H1 (cell line): ENCODE measurements around the gene TELO2. TPM values are rescaled to one million over a fixed set of nuclear protein-coding genes. Genes with fewer than 3 reads are reported as not detected.

ENCODE experiments used
- CTCF ChIA-PET: fragments of 300-600 bp; sonication (Branson Sonifier 250); formaldehyde crosslinking; loops from one replicate; lab custom pipeline; 2021; ENCODE audit not compliant: partially characterized antibody; lab: Charles Lee
- POLR2A ChIA-PET: fragments of 300-600 bp; sonication (Branson Sonifier 250); formaldehyde crosslinking; loops from one replicate; lab custom pipeline; 2021; ENCODE audit warnings: inconsistent platforms; ENCODE audit not compliant: partially characterized antibody; lab: Charles Lee
- DNase-seq, 2 experiments: peaks; one replicate each; pipeline versions ENCODE4 v3.0.0 to v3.0.0-alpha.2; 2010 to 2022; ENCODE audit warnings: low spot score in 2 of 2, low read depth in 1 of 2, mixed read lengths in 1 of 2
- FAIRE-seq: peaks from 2 replicates; lab custom pipeline; 2011; peaks lifted over from hg19 to GRCh38; lab: Jason Lieb, UNC
- H2AFZ ChIP-seq: 2 replicates; pipeline ENCODE4 v1.8.1; 2012; ENCODE audit warnings: low read length, inconsistent platforms
- H2AK5ac ChIP-seq: 2 replicates; pipeline ENCODE4 v1.6.1; 2013; ENCODE audit warnings: low read depth, low read length
- H2BK120ac ChIP-seq: replicated peaks from 2 replicates; pipeline ENCODE3; 2013; ENCODE audit warnings: low read depth, low read length, inconsistent platforms
- H2BK12ac ChIP-seq: 2 replicates; pipeline ENCODE4 v1.6.1; 2013; ENCODE audit warnings: low read depth, low read length
- H2BK15ac ChIP-seq: 2 replicates; pipeline ENCODE4 v1.6.1; 2013; ENCODE audit warnings: low read length
- H2BK20ac ChIP-seq: 2 replicates; pipeline ENCODE4 v1.6.1; 2013; ENCODE audit warnings: low read length
- H2BK5ac ChIP-seq: 2 replicates; pipeline ENCODE4 v1.6.1; 2013; ENCODE audit warnings: low read depth, low read length
- H3K14ac ChIP-seq: 2 replicates; pipeline ENCODE4 v1.6.1; 2013; ENCODE audit warnings: inconsistent platforms; ENCODE audit not compliant: insufficient read length
- H3K18ac ChIP-seq: 2 replicates; pipeline ENCODE4 v1.6.1; 2013; ENCODE audit warnings: low read length; ENCODE audit errors: extremely low read depth
- H3K23ac ChIP-seq: 2 replicates; pipeline ENCODE4 v1.6.1; 2013; ENCODE audit warnings: inconsistent platforms; ENCODE audit not compliant: insufficient read length
- H3K23me2 ChIP-seq: 2 replicates; pipeline ENCODE4 v1.6.1; 2013; ENCODE audit warnings: low read depth, low read length
- H3K27ac ChIP-seq: 2 replicates; pipeline ENCODE4 v1.6.1; 2011; ENCODE audit warnings: low read depth, low read length, inconsistent platforms
- H3K27me3 ChIP-seq, 4 experiments: replicated peaks in 1 of 4; 1 replicate in 1 of 4; 2 replicates in 3 of 4; pipeline versions ENCODE4 v1.6.1 to v1.8.1; 2011 to 2013; ENCODE audit warnings: low read length in 3 of 4, mild to moderate bottlenecking in 3 of 4, inconsistent platforms in 2 of 4, mixed read lengths in 2 of 4, moderate library complexity in 1 of 4; ENCODE audit not compliant: control insufficient read depth in 3 of 4, insufficient read depth in 3 of 4; ENCODE audit errors: extremely low read depth in 1 of 4
- H3K36me3 ChIP-seq, 4 experiments: 2 replicates each; pipeline versions ENCODE4 v1.6.1 to v1.8.1; 2011 to 2013; ENCODE audit warnings: mild to moderate bottlenecking in 4 of 4, low read length in 3 of 4, moderate library complexity in 2 of 4, control low read depth in 1 of 4, inconsistent platforms in 1 of 4; ENCODE audit not compliant: insufficient read depth in 4 of 4, control insufficient read depth in 2 of 4
- H3K4ac ChIP-seq: replicated peaks from 2 replicates; pipeline ENCODE3; 2013; ENCODE audit warnings: low read length, low read depth, mixed read lengths, inconsistent platforms; ENCODE audit not compliant: insufficient read length
- H3K4me1 ChIP-seq, 4 experiments: replicated peaks in 1 of 4; 1 replicate in 1 of 4; 2 replicates in 3 of 4; pipeline versions ENCODE4 v1.6.1 to v1.8.1; 2011 to 2013; ENCODE audit warnings: low read length in 3 of 4, inconsistent platforms in 2 of 4, mixed read lengths in 1 of 4; ENCODE audit not compliant: insufficient read depth in 4 of 4, control insufficient read depth in 3 of 4
- H3K4me2 ChIP-seq, 2 experiments: 2 replicates each; pipeline versions ENCODE4 v1.6.1 to v1.8.1; 2011 to 2013; ENCODE audit warnings: low read depth in 2 of 2, low read length in 2 of 2, control low read depth in 1 of 2, inconsistent platforms in 1 of 2, mild to moderate bottlenecking in 1 of 2; ENCODE audit not compliant: insufficient read depth in 1 of 2
- H3K4me3 ChIP-seq, 4 experiments: fragments of 200-600, 300-600 bp in 1 of 4; sonication (generic), shearing (Covaris generic), sonication (Bioruptor Twin) in 1 of 4; 2 replicates each; pipeline versions ENCODE4 v1.5.1 to v1.8.1; 2011 to 2016; ENCODE audit warnings: low read length in 4 of 4, low read depth in 3 of 4, control low read depth in 2 of 4, inconsistent platforms in 2 of 4, mild to moderate bottlenecking in 2 of 4, mixed read lengths in 1 of 4, moderate library complexity in 1 of 4; ENCODE audit not compliant: insufficient read depth in 2 of 4; ENCODE audit errors: extremely low read depth in 1 of 4
- H3K56ac ChIP-seq: replicated peaks from 2 replicates; pipeline ENCODE3; 2013; ENCODE audit warnings: low read depth, mild to moderate bottlenecking, mixed read lengths, low read length, inconsistent platforms; ENCODE audit not compliant: insufficient read length
- H3K79me1 ChIP-seq: 2 replicates; pipeline ENCODE4 v1.6.1; 2013; ENCODE audit warnings: low read depth, low read length, control low read depth
- H3K79me2 ChIP-seq, 2 experiments: 2 replicates each; pipeline versions ENCODE4 v1.6.1 to v1.8.1; 2012 to 2013; ENCODE audit warnings: low read length in 2 of 2, mild to moderate bottlenecking in 2 of 2, inconsistent platforms in 1 of 2; ENCODE audit not compliant: insufficient read depth in 2 of 2, control insufficient read depth in 1 of 2
- H3K9ac ChIP-seq, 4 experiments: replicated peaks in 1 of 4; 1 replicate in 1 of 4; 2 replicates in 3 of 4; pipeline versions ENCODE4 v1.6.1 to v1.8.1; 2011 to 2013; ENCODE audit warnings: low read depth in 3 of 4, low read length in 3 of 4, control low read depth in 2 of 4, mild to moderate bottlenecking in 2 of 4, moderate library complexity in 2 of 4, inconsistent platforms in 1 of 4; ENCODE audit errors: extremely low read depth in 1 of 4
- H3K9me3 ChIP-seq, 2 experiments: 2 replicates each; pipeline versions ENCODE4 v1.6.1 to v1.8.1; 2012 to 2013; ENCODE audit warnings: mild to moderate bottlenecking in 2 of 2, moderate library complexity in 2 of 2, control low read depth in 1 of 2, inconsistent platforms in 1 of 2, low read depth in 1 of 2, low read length in 1 of 2, mixed read lengths in 1 of 2; ENCODE audit not compliant: insufficient read depth in 2 of 2
- H4K20me1 ChIP-seq, 2 experiments: replicated peaks in 1 of 2; 2 replicates each; pipeline versions ENCODE3 to v1.8.1; 2011 to 2013; ENCODE audit warnings: inconsistent platforms in 2 of 2, low read length in 2 of 2, mild to moderate bottlenecking in 1 of 2; ENCODE audit not compliant: insufficient read depth in 2 of 2, control insufficient read depth in 1 of 2
- H4K5ac ChIP-seq: 2 replicates; pipeline ENCODE4 v1.6.1; 2013; ENCODE audit warnings: low read length, low read depth, mixed read lengths, inconsistent platforms; ENCODE audit not compliant: insufficient read length
- H4K8ac ChIP-seq: 2 replicates; pipeline ENCODE4 v1.8.0; 2013; ENCODE audit warnings: mild to moderate bottlenecking, moderate library complexity, low read length, inconsistent platforms; ENCODE audit not compliant: insufficient read depth; ENCODE audit errors: extremely low read depth
- H4K91ac ChIP-seq: replicated peaks from 2 replicates; pipeline ENCODE3; 2013; ENCODE audit warnings: low read length, mixed read lengths, inconsistent platforms; ENCODE audit not compliant: insufficient read length
- ATF3 ChIP-seq: IDR thresholded peaks from 2 replicates; pipeline ENCODE4 v1.6.1; 2011; ENCODE audit warnings: low read depth, mild to moderate bottlenecking, low read length; ENCODE audit not compliant: insufficient read depth
- HDAC2 ChIP-seq, 2 experiments: fragments of 300-600 bp in 1 of 2; sonication (generic) in 1 of 2; IDR thresholded peaks; 2 replicates each; pipeline ENCODE4 v1.6.1; 2011 to 2012; ENCODE audit warnings: low read depth in 2 of 2, low read length in 2 of 2, mild to moderate bottlenecking in 2 of 2, moderate library complexity in 2 of 2, borderline replicate concordance in 1 of 2, inconsistent platforms in 1 of 2
- KDM5A ChIP-seq: fragments of 200-600 bp; IDR thresholded peaks from 2 replicates; pipeline ENCODE4 v1.7.1; 2012; ENCODE audit warnings: mild to moderate bottlenecking, low read length, inconsistent platforms, mixed read lengths
- NANOG ChIP-seq: IDR thresholded peaks from 2 replicates; pipeline ENCODE4 v1.6.1; 2011; ENCODE audit warnings: low read length, low read depth, mild to moderate bottlenecking, inconsistent platforms; ENCODE audit not compliant: insufficient read depth, poor library complexity, severe bottlenecking
- RFX5 ChIP-seq: IDR thresholded peaks from 2 replicates; pipeline ENCODE4 v1.6.1; 2011; ENCODE audit warnings: low read depth, low read length, improper control_type of control experiment, borderline replicate concordance
- SP2 ChIP-seq: IDR thresholded peaks from 2 replicates; pipeline ENCODE4 v1.6.1; 2012; ENCODE audit warnings: mild to moderate bottlenecking, low read length, inconsistent platforms
- TAF1 ChIP-seq: IDR thresholded peaks from 2 replicates; pipeline ENCODE4 v1.6.1; 2011; ENCODE audit warnings: mild to moderate bottlenecking, low read depth, low read length
- TAF7 ChIP-seq: optimal IDR thresholded peaks from 2 replicates; pipeline ENCODE3; 2011; ENCODE audit warnings: low read depth, mild to moderate bottlenecking, inconsistent platforms, low read length, moderate library complexity, borderline replicate concordance
- ZNF274 ChIP-seq: IDR thresholded peaks from 2 replicates; pipeline ENCODE4 v1.7.0; 2012; ENCODE audit warnings: low read length, borderline replicate concordance; ENCODE audit errors: extremely low read depth
- WGBS, 2 experiments: shearing (Covaris generic) in 1 of 2; methylation state at CpG; one replicate each; pipeline versions ENCODE4 v1.1.6 to v1.1.7; 2013 to 2015; ENCODE audit warnings: low lambda C conversion rate in 2 of 2, mixed read lengths in 2 of 2, inconsistent platforms in 1 of 2, low coverage in 1 of 2, missing lambda C conversion rate in 1 of 2; ENCODE audit not compliant: insufficient replicate concordance in 2 of 2, insufficient coverage in 1 of 2, insufficient read length in 1 of 2; ENCODE audit errors: extremely low coverage in 1 of 2, missing lambda C conversion rate in 1 of 2; 5-methylcytosine and 5-hydroxymethylcytosine counted together
- polyA plus RNA-seq, 7 experiments: library from polyadenylated mRNA; depleted of rRNA in 3 of 7; stranded (reverse) in 5 of 7; unstranded in 2 of 7; fragments of >200 nt in 5 of 7; fragments of 200-250 nt in 2 of 7; gene quantifications; 1 replicate in 5 of 7; 2 replicates in 1 of 7; 4 replicates in 1 of 7; pipeline versions ENCODE4 v1.2.1 to v1.2.3, GENCODE V29; 2011 to 2013; ENCODE audit warnings: missing spikeins in 2 of 7, mixed read lengths in 2 of 7
- total RNA-seq: library from RNA; stranded (reverse); fragmentation: NEBNext Ultra II Directional; extraction: Animal tissue kit (Norgen Biotek cat#: 25700); gene quantifications from 2 replicates; pipeline ENCODE4 v1.2.1, GENCODE V29; 2021

The TELO2 gene
- total and polyA plus RNA-seq, 2 of the 8 experiments (the other 6 are each of a cell fraction or from before 2014, with no cell fraction given) = 39.3 to 64.8 TPM

GRCh38 chr16:1505073-1505844 is 12.1 kb downstream of the TELO2 start:
- Histone ChIP-seq H2BK5ac (no peak overlapping the region), H3K14ac (no peak overlapping the region), H2AK5ac (no peak overlapping the region), H3K4me3 (no peak overlapping the region), H2BK12ac (no peak overlapping the region), H3K4me1 (no peaks in the 10 kb centered on the region), H2BK120ac (no peak overlapping the region), H4K5ac (no peak overlapping the region), H3K79me2 (no peaks in the 10 kb centered on the region), H2BK20ac (no peak overlapping the region), H3K9ac (no peak overlapping the region), H3K9me3 (no peaks in the 10 kb centered on the region), H3K4me2 (no peak overlapping the region), H2AFZ (no peak overlapping the region), H3K18ac (no peak overlapping the region), H3K36me3 (peaks cover 14 to 56% (median 25%) of the 10 kb centered on the region in 4 experiments; a peak in 7 of 8 replicates), H3K56ac (no peak overlapping the region), H3K23ac (no peak overlapping the region), H2BK15ac (no peak overlapping the region), H3K79me1 (no peaks in the 10 kb centered on the region), H3K27me3 (no peaks in the 10 kb centered on the region), H4K20me1 (peaks cover 3 to 4% of the 10 kb centered on the region in 2 experiments), H4K8ac (no peak overlapping the region), H4K91ac (no peak overlapping the region), H3K27ac (no peak overlapping the region), H3K23me2 (no peaks in the 10 kb centered on the region), H3K4ac (no peak overlapping the region)
- ChIA-PET CTCF (interaction anchor here (0.7 kb wide), 1 partner anchor 55 kb away, joined by 3 read pairs; no protein-coding TSS in a partner anchor), POLR2A (interaction anchor here (1.4 to 2.0 kb wide), 2 partner anchors 10 to 27 kb away, joined by 3 to 11 read pairs; no protein-coding TSS in a partner anchor)
- no peak for FAIRE-seq
- 95% methylated on average over 37 of the region's 37 CpGs; no CpG with 5 or more reads in 1 of the 2 experiments for WGBS, 2 experiments
- DNase-seq = no peak
- TF ChIP-seq KDM5A (no peak), ATF3 (no peak), TAF1 (no peak), TAF7 (no peak), SP2 (no peak), NANOG (no peak), ZNF274 (no peak), HDAC2 (IDR thresholded peaks at IDR 0.05; ENCODE audit: borderline replicate concordance in 1 of 2, low read depth in 2 of 2, low read length in 2 of 2) (no peak), RFX5 (no peak)
